Fibroblast of lung (primary cell): ENCODE measurements around the gene ID3. TPM values are rescaled to one million over a fixed set of nuclear protein-coding genes. Genes with fewer than 3 reads are reported as not detected.
A peak's percentile ranks its signal among the peaks of the same experiment; 100 is the strongest.

Experiments used
- DNase-seq, 2 donors: peaks; one replicate each; pipeline versions ENCODE4 v3.0.0 to v3.0.0-alpha.2; 2010; ENCODE audit warnings: low read depth in 2 of 2
- H2AFZ ChIP-seq: 2 replicates; pipeline ENCODE4 v1.5.1; 2012; ENCODE audit warnings: low read length, control low read depth, inconsistent platforms
- H3K27ac ChIP-seq: 2 replicates; pipeline ENCODE4 v1.5.1; 2011; ENCODE audit warnings: low read length, control low read depth; ENCODE audit not compliant: insufficient read depth
- H3K27me3 ChIP-seq: 2 replicates; pipeline ENCODE4 v1.5.1; 2011; ENCODE audit warnings: mild to moderate bottlenecking, low read length; ENCODE audit not compliant: control insufficient read depth, insufficient read depth
- H3K36me3 ChIP-seq: 2 replicates; pipeline ENCODE4 v1.5.1; 2011; ENCODE audit warnings: low read length; ENCODE audit not compliant: control insufficient read depth, insufficient read depth
- H3K4me1 ChIP-seq: 2 replicates; pipeline ENCODE4 v1.5.1; 2011; ENCODE audit warnings: low read length; ENCODE audit not compliant: control insufficient read depth, insufficient read depth; ENCODE audit errors: extremely low read depth
- H3K4me2 ChIP-seq: 2 replicates; pipeline ENCODE4 v1.5.1; 2011; ENCODE audit warnings: low read length, control low read depth; ENCODE audit not compliant: insufficient read depth; ENCODE audit errors: extremely low read depth
- H3K4me3 ChIP-seq, 4 experiments: fragments of 200-600 bp in 1 of 4; sonication (generic) in 1 of 4; replicated peaks in 1 of 4; 2 replicates each; pipeline ENCODE4 v1.5.1; 2011 to 2016; ENCODE audit warnings: low read length in 4 of 4, low read depth in 3 of 4, mild to moderate bottlenecking in 3 of 4, control low read depth in 2 of 4, inconsistent platforms in 1 of 4, mixed read lengths in 1 of 4; ENCODE audit not compliant: insufficient read depth in 1 of 4; ENCODE audit errors: control extremely low read depth in 1 of 4
- H3K79me2 ChIP-seq: 2 replicates; pipeline ENCODE4 v1.5.1; 2012; ENCODE audit warnings: mild to moderate bottlenecking, low read length, inconsistent platforms; ENCODE audit not compliant: control insufficient read depth, insufficient read depth
- H3K9ac ChIP-seq: 2 replicates; pipeline ENCODE4 v1.5.1; 2011; ENCODE audit warnings: mild to moderate bottlenecking, low read length, control low read depth; ENCODE audit not compliant: insufficient read depth
- H3K9me3 ChIP-seq: 2 replicates; pipeline ENCODE4 v1.5.1; 2012; ENCODE audit warnings: low read depth, low read length; ENCODE audit not compliant: control insufficient read depth, insufficient read depth
- H4K20me1 ChIP-seq: 2 replicates; pipeline ENCODE4 v1.5.1; 2011; ENCODE audit warnings: low read length; ENCODE audit not compliant: control insufficient read depth, insufficient read depth; ENCODE audit errors: extremely low read depth
- EZH2 ChIP-seq: IDR thresholded peaks from 2 replicates; pipeline ENCODE4 v1.5.1; 2012; ENCODE audit warnings: low read length, control low read depth, mild to moderate bottlenecking; ENCODE audit errors: missing control alignments
- polyA plus RNA-seq, 2 donors: library from polyadenylated mRNA; depleted of rRNA in 1 of 2; stranded (reverse) in 1 of 2; unstranded in 1 of 2; fragments of >200 nt; gene quantifications; 2 replicates each; pipeline ENCODE4 v1.2.1, GENCODE V29; 2011 to 2012; ENCODE audit warnings: missing spikeins in 1 of 2
- total RNA-seq: library from RNA; depleted of rRNA; stranded (reverse); fragments of >200 nt; gene quantifications from 2 replicates; pipeline ENCODE4 v1.2.1, GENCODE V29; 2014
- TF ChIP-seq, protein P1 (sequence below), 2 donors: IDR thresholded peaks in 1 of 2; conservative IDR thresholded peaks in 1 of 2; 1 replicate in 1 of 2; 2 replicates in 1 of 2; pipeline ENCODE4 v1.5.1; 2011 to 2012; ENCODE audit warnings: low read length in 2 of 2, control low read depth in 1 of 2, inconsistent platforms in 1 of 2, low read depth in 1 of 2, mild to moderate bottlenecking in 1 of 2

Gene ID3
- total and polyA plus RNA-seq, 2 donors (not counting 1 experiment from before 2014, with no cell fraction given): 9.9 to 23.0 TPM

DNA sequence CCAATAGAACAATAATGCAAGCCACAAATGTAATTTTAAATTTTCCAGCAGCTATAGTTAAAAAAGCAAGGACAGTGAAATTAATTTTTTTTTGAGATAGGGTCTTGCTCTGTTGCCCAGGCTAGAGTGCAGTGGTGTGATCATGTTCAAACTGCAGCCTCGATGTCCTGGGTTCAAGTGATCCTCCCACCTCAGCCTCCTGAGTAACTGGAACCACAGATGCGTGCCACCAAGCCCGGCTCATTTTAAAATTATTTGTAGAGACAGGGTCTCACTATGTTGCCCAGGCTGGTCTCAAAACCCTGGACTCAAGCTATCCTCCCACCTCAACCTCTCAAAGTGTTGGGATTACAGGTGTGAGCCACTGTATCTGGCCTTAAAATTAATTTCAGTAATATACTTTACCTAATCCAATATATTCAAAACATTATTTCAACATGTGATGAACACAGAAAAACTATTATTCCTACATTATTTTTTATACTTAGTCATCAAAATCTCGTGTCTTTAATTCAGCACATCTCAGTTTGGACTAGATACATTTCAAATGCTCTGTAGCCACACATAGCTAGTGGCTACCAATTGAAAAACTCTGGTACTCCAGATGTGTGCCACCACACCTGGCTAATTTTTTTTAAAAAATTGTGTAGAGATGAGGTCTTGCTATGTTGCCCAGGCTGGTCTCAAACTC is 10.8 kb upstream of the ID3 start:
- Histone ChIP-seq H4K20me1 (no peaks in the 10 kb centered on the region), H3K9me3 (no peaks in the 10 kb centered on the region), H3K9ac (no peak overlapping the region), H2AFZ (no peak overlapping the region), H3K4me1 (no peaks in the 10 kb centered on the region), H3K27me3 (no peaks in the 10 kb centered on the region), H3K4me2 (no peak overlapping the region), H3K79me2 (no peaks in the 10 kb centered on the region), H3K4me3 (no peak overlapping the region), H3K27ac (no peak overlapping the region), H3K36me3 (no peaks in the 10 kb centered on the region)
- no peak for DNase-seq
- no peak for TF ChIP-seq EZH2
- TF ChIP-seq, protein P1, sequence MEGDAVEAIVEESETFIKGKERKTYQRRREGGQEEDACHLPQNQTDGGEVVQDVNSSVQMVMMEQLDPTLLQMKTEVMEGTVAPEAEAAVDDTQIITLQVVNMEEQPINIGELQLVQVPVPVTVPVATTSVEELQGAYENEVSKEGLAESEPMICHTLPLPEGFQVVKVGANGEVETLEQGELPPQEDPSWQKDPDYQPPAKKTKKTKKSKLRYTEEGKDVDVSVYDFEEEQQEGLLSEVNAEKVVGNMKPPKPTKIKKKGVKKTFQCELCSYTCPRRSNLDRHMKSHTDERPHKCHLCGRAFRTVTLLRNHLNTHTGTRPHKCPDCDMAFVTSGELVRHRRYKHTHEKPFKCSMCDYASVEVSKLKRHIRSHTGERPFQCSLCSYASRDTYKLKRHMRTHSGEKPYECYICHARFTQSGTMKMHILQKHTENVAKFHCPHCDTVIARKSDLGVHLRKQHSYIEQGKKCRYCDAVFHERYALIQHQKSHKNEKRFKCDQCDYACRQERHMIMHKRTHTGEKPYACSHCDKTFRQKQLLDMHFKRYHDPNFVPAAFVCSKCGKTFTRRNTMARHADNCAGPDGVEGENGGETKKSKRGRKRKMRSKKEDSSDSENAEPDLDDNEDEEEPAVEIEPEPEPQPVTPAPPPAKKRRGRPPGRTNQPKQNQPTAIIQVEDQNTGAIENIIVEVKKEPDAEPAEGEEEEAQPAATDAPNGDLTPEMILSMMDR (conservative IDR thresholded peaks at IDR 0.05 in 1 of 2, IDR thresholded peaks at IDR 0.05 in 1 of 2; ENCODE audit: low read depth in 1 of 2, low read length in 2 of 2): no peak

DNA sequence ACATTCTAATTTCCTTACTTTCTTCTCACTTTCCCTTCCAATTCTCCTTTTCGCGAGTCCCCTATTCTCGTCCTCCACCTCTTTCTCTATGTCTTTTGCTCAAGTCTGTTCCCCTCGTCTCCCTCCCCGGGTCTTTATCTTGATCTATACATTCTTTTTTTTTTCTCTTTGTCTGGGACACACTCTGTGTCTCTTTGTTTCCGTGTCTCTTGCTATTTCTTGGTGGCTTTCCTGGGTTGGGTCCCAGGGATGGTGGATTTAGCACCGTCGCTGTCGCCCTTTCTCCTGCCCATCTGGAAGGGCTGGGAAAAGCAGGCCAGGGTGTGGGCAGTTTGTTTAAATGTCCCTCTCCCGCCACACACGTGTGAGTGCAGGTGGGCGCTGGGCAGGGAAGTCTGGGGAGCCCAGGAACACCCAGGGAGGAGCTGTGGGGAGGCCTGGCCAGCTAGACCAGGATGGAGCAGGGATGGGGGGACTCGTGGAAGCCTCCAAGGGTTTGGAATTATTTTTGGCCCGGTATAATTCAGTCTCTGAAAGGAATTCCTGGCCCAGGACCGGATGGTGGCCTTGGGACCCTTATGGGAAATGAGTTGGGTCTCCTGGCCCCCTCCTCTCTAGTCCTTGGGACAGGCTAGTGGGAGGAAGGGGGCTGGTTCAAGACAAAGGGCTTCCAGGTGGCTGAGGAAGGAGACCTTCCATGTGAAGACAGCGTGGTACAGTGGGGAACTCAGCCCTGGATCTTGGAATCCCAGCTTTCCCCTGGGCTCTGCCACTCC is 9.5 kb upstream of the ID3 start:
- H3K27ac ChIP-seq: peak overlapping the region; percentile 61
- H3K4me2 ChIP-seq: peak overlapping the region; percentile 80
- no peaks in the 10 kb centered on the region for H3K9me3 ChIP-seq
- peak overlapping the region; percentile 77 for H3K9ac ChIP-seq
- peak overlapping the region; percentile 38 to 63 (median 48) for H3K4me3 ChIP-seq
- TF ChIP-seq EZH2: no peak
- TF ChIP-seq, protein P1 (conservative IDR thresholded peaks at IDR 0.05 in 1 of 2, IDR thresholded peaks at IDR 0.05 in 1 of 2; ENCODE audit: low read depth in 1 of 2, low read length in 2 of 2): no peak
- H3K79me2 ChIP-seq: no peaks in the 10 kb centered on the region
- H3K4me1 ChIP-seq: peaks cover 2% of the 10 kb centered on the region
- H3K27me3 ChIP-seq: no peaks in the 10 kb centered on the region
- H3K36me3 ChIP-seq: no peaks in the 10 kb centered on the region
- peak overlapping the region; percentile 73 for H2AFZ ChIP-seq
- H4K20me1 ChIP-seq: no peaks in the 10 kb centered on the region
- no peak for DNase-seq

DNA sequence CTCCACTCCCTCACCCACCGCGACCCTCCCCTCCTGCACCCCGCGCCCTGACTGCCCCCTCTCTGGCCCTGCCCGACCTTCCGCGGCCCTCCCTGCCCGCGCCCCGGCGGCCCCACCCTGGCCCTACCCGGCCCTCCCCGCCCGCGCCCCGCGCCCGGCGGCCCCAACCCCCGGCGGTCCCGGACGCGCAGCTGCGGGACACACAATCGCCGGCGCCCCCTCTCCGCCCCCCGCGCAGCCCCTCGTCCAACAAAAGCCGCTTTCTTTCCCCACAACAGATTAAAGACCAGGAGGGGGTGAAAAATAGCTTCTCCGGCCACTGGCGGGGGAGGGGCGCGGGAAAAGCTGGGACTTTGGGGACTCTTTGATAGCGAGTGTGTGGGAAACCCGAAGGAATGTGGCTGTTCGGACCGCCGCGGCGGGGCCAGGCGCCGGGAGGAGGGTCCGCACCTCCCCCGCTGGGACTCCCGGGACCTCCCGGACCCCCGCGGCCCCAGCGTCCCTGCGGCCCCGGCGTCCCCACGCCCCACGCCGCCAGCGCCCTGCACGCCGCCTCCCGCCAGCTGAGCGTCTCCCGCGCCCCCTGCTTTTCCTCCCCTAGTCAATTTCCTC is 8.8 kb upstream of the ID3 start:
- Histone ChIP-seq H4K20me1 (no peaks in the 10 kb centered on the region), H3K9ac (peak overlapping the region; percentile 77), H3K4me3 (peak overlapping the region; percentile 38 to 63 (median 48)), H3K4me2 (peak overlapping the region; percentile 80), H3K27ac (peak overlapping the region; percentile 61), H3K9me3 (no peaks in the 10 kb centered on the region), H3K4me1 (peaks cover 2% of the 10 kb centered on the region), H3K79me2 (no peaks in the 10 kb centered on the region), H2AFZ (peak overlapping the region; percentile 73), H3K27me3 (no peaks in the 10 kb centered on the region), H3K36me3 (no peaks in the 10 kb centered on the region)
- TF ChIP-seq, protein P1 (conservative IDR thresholded peaks at IDR 0.05 in 1 of 2, IDR thresholded peaks at IDR 0.05 in 1 of 2; ENCODE audit: low read depth in 1 of 2, low read length in 2 of 2): no peak
- no peak for TF ChIP-seq EZH2
- no peak for DNase-seq
